DMS114 treated with DMSO at 0.1 percent for 48 hours (cell line): ENCODE data around the gene BYSL.
"Not testable (repeated sequence)": the region's sequence is repeated elsewhere in the genome, so short reads cannot be mapped to it uniquely, and the experiment has no call there.

Experiments used
- DNase-seq: peaks from one replicate; lab custom pipeline; 2025; ENCODE audit not compliant: unreplicated experiment; lab: John Stamatoyannopoulos, UW

BYSL gene

DNA sequence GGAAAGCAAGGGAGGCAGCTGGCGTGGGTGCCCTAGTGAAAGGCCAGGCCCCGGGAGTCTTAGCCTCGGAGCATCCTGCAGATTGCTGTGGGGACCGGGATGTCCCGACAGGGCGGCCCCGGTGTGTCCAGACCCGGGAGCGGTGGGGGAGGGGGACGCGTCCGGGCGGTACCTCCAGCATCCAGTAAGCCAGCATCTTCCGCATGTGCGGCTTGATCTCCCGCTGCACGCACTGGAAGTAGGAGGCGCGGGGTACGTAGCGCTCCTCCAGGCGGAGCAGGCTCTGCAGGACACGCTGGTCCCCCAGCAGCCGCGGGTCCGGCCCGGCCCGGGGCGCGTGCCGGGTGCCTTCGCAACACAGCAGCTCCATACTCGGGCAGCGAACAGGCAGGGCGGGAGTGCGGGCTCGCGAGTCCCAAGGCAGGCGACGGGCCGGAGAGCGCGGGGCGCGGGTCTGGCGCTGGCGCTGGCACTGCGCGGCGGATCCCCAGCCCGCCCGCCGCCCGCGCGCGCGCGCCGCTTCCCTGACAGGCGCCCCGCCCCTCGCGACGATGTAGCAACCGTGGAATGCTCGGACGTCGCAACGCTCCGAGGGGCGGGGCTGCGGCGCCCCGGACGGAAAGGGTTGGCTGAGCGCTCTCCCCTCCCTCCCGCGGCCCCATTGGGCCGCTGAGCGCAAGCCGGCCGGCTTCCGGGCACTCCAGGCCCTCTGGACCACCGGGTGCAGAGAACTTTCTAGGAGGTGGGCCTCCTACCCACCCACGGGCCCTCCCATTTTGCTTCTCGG lies 20.2 kb downstream of the BYSL start, which contains the start of gene CCND3:
TSS of gene CCND3 (minus strand) at position 529 of the 787 bp plus-strand sequence. CDS start at position 370, 159 bp downstream.
- peak; percentile 91 for DNase-seq

DNA sequence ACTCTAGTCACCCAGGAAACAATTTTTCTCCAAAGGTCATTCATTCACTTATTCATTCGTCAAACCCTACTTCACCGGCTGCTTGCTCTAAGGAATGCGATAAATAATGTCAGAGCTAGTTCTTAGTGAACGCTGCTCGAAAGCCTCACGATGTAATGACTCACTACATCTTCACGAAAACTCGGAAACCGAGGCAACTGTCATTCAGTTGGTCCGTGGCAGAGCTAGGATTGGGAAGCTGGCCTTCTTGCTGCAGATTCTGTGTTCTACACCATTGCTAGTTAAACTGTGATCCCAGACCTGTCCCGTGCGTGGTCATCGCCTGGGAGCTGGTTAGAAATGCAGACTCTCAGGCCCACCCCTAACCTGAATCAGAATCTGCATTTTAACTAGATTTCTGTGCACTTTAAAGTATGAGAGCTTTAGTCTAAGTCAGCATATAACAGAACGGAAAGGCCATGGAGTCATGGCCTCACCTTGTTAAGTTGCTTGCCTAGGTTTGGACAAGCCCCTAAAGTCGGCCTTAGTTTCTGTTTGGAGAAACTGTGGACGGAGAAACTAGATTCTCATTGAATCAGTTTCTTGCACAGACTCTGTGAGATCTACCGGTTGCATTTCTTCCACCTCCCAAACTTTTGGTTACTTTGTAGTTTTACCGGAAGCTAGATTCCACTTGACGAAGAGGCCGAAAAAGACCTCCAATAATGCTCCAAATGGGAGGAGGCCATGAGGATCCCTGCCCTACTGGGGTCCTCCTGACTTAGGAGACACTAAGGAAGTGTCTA lies 21.0 kb downstream of the BYSL start:
- DNase-seq = no peak

DNA sequence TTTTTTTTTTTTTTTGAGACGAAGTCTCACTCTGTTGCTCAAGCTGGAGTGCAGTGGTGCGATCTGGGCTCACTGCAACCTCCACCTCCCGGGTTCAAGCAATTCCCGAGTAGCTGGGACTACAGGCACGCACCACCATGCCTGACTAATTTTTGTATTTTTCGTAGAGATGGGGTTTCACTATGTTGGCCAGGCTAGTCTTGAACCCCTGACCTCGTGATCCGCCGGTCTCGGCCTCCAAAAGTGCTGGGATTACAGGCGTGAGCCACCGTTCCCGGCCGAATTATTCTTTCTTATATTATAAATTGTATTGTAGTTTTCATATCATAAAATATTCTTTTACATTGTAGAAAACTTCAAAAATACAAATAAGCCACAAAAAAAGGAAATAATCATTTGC lies 21.6 kb downstream of the BYSL start:
- not testable (repeated sequence) for DNase-seq

DNA sequence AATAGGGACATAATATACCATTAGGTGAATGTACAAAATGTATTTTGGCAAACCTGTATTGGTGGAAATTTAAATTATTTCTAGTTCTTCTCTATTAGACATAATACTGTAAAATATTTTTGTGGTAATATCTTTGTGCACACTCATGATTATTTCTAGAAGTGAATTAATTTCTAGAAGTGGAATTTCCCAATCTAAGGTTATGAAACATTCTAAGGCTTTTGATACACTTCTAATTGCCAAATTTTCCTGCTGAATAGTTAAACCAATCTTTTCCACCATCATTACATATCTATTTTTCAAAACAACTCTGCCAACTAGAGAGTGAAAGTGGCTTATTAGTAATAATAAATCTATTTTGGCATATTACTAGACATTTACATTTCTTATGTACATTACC lies 22.2 kb downstream of the BYSL start:
- DNase-seq = no peak

DNA sequence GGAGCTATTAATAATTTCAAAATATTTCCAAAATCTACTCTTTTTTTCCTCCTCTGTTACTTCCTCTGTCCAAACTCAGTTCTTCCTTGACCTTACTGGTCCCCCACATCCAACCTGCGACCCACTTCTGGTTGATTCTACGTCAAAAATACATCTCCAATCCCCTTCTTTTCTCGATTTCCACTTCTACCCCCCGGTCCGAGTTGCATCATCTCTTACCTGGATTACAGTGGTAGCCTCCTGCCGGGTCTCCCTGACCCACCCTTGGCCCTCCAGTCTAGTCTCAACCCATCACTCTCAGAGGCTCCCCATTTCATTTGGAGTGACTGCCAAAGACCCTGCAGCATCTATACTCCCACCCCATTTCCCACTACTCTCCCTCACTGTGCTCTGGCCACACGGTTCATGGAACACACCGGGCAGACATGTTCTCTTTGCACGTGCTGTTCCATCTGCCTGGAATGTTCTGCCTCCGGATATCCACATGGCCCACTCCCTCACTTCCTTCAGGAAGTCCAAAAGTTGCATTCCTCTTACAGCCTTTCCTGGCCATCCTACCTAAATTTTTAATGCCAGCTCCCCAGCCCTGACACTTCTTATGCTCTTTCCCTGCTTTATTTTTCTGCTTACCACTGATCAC lies 26.4 kb downstream of the BYSL start:
- DNase-seq = no peak

DNA sequence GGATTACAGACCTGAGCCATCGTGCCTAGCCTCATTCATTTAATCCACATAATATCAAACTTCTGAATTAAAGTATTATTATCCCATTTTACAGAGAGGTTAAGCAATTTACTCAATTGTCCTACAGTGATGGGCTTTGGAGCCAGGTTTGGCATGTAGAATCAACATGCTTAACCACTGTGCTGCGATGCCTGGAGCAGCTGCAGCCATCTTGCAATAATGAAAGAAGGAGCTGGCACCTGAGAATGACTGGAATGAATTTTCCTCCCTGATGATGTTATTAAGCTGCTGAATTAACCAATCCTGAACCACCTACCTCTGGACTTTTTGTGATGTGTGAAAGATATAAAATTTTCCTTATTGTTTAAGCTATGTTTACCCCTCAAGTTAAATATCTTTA lies 33.4 kb downstream of the BYSL start:
- no peak for DNase-seq

DNA sequence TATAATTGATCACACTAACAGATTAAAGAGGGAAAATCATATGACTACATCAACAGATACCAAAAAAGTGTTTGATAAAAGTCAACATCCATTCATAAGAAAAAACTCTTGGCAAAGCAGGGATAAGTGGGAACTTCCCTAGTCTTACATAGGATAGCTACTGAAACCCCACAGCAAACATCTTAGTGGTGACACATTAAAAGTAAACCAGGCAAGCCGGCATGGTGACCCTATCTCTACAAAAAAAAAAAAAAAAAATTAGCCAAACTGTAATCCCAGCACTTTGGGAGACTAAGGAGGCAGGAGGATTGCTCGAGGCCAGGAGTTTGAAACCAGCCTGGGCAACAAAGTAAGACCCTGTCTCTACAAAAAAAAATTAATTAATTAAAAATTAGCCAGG lies 34.1 kb downstream of the BYSL start:
- no peak for DNase-seq

DNA sequence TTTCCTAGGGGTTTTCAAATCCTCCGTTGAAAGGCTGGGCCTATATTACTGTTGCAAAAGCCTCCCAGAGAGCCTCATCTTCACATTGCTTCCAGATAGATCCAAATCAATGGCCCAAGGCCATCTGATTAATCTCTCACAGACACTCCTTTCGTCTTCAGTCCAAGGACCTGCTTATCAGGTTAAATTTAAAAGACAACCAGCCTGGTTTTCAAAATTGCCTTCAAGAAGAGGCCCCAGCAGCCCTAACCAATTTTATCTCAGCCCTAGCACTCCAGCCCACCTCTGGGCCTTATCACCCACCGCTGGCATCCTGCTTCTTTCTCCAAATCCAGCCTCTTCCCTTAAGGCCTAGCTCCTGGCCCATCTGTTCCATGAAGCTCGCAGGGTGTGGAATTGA lies 35.8 kb downstream of the BYSL start:
- no peak for DNase-seq

DNA sequence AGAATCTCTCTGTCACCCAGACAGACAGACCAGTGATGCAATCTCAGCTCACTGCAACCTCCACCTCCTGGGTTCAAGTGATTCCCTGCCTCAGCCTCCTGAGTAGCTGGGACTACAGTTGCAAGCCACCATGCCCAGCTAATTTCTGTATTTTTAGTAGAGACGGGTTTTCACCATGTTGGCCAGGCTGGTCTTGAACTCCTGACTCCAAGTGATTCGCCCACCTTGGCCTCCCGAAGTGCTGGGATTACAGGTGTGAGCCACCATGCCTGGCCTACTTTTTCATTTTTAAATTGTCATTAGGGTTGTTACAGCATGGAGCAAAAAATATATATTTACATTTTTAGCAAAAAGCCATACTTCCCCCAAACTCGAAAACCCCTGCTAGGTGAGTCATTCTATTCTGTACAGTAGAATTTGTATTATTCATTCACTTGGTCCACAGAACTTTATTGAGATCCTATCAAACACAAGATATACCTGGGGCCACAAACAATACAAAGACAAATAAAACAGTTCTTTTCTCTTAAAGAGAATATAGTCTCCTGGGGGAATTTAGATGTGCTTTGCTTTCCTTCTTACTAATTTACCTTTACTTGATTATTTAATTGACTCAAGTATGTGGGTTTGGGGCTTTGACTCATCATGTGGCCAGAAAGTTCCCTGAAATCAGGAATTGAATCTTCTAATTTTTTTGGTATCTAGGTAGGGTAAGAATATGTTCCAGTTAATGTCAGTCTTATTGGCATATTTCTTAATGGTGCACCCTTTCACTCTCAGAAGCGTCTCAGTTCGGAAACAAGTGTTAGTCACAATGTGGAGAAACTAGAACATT lies 36.9 kb downstream of the BYSL start:
- no peak for DNase-seq

DNA sequence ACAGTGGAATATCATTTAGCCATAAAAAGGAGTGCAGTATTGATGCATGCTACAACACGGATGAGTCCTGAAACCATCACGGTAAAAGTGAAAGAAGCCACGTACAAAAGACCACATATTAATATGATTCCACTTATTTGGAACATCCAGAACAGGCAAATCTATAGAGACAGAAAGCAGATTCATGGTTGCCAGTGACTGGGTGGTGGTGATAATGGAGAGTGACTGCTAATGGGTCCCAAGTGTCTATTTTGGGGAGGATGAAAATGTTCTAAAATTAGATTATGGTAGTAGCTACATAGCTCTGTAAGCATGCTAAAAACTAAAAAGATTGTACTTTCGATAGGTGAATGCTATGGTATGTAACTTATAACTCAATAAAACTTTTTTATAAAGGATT lies 38.7 kb downstream of the BYSL start:
- no peak for DNase-seq

DNA sequence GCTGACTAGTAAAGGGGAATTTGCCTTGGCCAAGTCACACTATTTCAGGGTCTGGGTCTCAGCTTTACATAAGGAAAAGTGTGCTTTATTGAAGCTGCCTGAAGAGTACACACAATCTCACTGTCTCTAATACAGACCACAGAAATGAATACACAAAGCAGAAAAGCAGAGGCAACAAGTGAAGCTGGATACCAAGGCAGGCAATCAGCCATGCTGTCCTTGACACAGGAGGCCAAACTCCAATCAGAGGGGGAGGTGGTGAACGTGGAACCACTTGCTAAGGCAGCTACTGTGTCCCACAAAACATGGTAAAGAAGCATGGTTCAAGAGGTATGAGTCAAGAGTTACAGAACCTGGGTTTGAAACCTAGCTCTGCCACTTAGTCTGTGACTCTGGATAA lies 42.1 kb downstream of the BYSL start:
- no peak for DNase-seq

DNA sequence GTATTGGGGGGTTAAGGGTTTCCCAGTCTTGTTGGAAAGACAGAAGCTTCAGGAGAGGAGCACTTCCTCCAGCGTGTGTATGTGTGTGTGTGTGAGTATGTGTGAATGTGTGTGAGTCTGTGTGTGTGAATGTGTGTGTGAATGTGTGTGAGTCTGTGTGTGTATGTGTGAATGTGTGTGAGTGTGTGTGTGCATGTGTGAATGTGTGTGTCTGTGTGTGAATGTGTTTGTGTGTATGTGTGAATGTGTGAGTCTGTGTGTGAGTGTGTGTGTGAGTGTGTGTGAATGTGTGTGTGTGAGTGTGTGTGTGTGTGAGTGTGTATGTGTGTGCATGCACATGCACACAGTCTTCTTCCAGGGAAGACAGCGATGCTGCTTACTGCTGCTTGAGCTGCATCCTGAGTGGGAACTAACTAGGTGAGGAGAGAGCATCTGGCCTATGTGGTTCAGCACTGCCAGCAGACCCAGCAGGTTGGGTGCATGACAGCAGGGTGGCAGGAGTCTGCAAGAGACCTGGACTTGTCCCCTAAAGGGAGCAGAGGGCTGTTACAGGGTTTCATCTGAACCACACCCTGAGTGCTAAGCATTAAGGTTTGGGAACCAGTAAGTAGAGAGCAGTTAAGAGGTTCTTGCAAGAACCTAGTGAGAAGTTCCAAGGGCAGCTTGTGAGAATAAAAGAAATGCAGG lies 43.0 kb downstream of the BYSL start:
- DNase-seq = no peak

DNA sequence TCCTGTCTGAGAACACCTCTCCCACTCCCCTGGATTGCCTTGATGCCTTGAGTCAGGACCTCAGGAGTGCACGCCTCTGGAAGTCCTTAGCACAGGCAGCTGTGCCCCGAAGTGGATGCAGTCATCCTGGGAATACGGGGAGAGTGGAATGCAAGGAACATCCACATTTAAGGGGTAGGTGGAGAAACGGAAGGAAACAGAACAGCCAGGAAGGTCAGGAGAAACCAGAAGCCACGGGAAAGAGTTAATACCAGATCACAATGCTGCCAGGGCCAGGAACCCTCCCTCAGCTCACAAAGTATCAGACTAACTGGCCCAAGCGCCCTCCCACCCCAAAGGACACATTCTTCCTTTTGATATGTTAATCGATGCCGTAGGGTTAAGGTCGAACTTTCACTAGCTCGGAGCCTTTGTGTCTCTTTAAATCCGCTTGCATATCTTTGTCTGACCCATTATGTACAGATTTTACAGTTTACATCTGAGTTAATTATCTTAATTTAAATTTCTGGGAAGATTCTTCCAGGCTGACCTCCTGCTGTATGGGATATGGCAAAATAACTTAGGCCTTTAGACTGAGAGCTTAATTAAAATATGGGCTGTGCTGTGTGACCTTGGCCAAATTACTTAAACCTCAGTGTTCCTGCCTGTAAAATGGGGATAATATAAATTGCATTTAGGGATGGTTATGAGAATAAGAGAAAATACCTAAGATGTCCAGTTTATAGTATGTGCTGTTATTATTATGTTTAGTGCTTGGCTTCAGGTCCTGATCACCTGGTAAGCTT lies 44.3 kb downstream of the BYSL start:
- no peak for DNase-seq

DNA sequence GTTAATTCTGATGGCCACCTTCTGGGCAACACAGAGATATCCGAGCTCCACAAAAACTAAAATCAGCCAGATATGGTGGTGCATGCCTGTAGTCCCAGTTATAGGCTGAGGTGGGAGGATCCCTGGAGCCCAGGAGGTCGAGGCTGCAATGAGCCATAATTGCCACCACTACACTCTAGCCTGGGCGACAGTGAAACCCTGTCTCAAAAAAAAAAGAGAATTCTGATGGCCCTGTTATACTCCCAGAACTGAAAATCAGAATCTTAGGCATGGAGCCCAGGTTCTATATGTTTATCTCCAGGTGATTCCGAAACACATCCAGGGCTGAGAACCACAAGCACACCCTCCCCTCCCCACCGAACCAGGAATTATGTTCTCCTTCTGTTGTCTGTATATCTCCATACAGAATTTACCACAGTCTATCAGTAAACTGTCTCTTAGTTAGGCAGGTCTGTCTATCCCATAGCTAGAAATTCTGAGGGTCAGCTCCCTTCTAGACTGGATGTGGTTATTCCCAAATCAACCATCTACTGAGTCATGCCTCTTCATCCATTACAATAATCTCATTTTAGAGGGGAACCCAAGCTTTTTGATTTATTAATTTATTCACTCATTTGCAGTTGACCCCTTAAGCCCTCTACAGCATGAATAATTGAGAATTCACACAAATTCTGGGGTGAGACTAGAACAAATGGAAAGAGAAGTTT lies 45.1 kb downstream of the BYSL start:
- DNase-seq = no peak

DNA sequence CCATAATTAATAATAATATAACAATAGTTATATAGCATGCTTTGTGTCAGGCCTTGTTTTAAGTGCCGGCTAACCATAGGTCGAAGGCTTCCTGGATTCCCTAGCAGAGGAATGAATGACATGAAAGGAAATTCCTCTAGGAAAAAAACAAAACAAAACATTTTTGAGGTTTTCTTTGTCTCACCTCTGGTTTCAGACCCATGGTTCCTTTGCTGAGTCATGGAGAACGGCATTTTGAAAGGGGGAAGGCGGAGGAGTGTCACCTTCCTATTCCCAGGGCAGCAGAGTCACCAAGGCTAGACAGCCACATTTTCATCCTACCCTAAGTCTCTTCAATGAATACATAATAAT lies 45.6 kb downstream of the BYSL start:
- DNase-seq = no peak

DNA sequence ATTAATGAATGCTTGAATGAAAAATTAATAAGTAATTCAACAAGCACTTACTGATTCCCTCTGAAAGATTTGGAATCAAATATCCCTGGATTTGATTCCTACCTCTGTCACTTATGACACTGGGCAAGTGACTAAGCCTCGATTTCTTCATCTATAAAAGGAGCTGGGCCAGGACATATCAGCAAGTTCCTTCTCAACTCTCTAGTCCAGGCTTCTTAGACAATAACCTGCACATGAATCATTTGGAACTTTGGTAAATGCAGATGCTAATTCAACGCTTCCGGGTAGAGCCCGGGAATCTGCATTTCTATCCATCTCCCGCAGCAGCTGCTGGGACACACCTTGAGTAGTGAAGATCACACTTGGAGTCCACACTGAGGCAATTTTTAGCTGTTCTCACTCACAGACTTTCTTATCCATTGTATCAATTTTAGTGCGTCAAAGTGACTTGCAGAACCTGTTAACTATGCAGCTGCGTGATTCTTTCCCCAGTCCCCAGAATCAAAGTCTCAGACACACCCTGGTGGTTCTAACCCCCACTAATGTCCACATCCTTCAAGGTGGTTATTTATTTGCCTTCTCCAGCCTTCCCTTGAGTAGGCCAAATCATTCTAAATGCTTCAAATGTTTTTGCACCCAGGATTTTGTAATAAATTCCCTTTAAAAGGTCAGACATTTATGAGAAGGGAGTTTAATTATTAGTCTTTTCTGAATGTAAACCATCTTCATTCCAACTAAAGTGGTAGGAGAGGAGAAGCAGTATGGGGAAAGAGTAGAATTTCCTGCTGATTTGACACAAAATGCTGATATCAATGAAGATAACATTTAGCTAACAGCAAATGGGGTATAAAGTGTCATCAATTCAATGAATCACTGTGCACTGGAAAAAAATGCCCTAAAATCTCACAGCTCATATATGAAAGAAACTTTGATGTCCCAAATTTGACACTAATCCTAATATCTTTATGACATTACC lies 46.3 kb downstream of the BYSL start:
- DNase-seq = no peak

DNA sequence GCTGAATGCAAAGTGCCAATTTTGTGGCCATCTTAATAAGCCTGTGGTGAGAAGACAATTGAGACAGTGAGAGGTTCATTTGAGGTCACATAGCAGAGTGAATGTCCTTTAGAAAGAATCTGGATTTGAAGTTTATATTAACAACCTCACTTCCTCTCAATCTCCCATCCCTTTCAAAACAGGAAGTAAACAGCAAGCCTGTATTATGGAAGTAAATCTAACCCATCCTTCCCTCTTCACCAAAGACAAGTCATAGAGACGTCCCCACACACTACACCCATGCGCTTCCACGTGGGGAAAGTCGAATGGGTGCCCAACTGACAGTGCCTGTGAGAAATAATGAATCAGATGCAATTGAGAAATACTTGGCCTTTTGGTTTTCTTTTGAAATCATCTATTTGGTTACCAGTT lies 49.1 kb downstream of the BYSL start:
- no peak for DNase-seq

DNA sequence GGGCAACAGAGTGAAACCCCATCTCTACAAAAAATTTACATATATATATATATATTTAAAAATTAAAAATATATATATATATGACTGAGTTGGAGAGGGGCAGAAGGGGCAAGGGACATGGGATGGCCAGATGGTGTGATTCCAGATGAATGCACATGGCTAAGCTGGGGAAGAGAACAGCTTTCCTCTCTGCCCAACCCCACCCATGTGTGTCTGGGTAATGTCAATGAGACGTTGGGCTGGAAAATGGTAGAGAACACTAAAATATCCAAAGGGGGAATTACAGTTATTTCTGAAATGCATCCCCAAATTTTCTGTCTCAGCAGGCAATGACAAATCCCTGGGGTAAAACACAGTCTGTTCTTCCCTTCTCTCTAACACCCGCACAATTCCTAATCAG lies 51.5 kb downstream of the BYSL start:
- no peak for DNase-seq
